Measurements from ENCODE around the gene TRAPPC2L. TPM values are rescaled to one million over a fixed set of nuclear protein-coding genes. Genes with fewer than 3 reads are reported as not detected.
A peak's percentile ranks its signal among the peaks of the same experiment; 100 is the strongest.

TRAPPC2L gene, protein sequence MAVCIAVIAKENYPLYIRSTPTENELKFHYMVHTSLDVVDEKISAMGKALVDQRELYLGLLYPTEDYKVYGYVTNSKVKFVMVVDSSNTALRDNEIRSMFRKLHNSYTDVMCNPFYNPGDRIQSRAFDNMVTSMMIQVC
- 64.0 TPM for polyA plus RNA-seq (2013, experiment 1 of 2; ENCODE audit: insufficient read length)
- polyA plus RNA-seq (2013, experiment 2 of 2; ENCODE audit: insufficient read length), result 40.3 TPM

DNA sequence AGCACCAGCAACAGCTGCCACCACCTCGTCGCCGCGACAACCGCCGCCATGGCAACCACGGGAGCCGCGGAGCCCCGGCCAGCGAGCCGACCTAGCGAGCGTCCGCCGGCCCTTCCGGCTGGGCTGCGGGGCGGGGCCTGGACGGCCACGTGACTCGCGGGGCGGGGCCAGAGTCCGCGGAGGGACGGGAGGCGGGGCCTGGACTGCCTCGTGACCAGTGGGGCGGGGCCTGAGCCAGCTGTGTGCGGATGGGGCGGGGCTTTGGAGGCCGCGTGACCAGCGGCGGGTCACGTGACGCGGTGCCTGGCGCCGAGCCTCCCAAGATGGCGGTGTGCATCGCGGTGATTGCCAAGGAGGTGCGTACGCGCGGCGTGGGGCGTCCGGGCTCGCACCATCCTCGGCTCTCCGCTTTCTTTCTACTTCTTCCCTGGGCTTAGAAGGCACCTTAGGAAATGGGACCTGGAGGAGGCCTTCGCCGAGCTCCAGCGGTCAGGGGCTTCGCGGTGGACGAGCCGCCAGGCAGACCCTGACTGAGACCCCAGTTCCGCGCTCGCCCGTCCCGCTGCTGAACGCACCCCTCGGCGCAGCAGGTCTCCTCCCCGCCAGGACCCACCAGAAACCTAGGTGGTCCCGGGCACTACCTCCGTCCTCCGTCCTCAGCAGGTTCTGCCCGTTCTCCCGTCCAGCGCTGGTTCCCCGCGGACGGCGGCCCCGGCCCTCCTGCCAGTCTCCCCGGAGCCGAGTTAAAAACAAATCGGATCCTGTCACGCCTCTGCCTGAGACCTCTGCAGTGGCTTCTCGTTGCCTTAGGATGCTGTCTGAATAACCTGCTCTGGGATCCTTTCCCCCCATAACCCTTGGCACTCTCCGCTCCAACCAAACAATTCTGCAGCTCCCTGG, at the start of gene TRAPPC2L, which contains the start of gene GALNS:
TRAPPC2L (plus strand) TSS at position 300 of the 900 bp plus-strand sequence; CDS start at position 324, 24 bp downstream.
GALNS (minus strand) TSS at position 120 of the 900 bp plus-strand sequence; CDS start at position 50, 70 bp downstream.
- DNase-seq, result peak; percentile 90

GRCh38 chr16:88807142-88807625, 49.7 kb upstream of the TRAPPC2L start:
- no peak for DNase-seq

DNA sequence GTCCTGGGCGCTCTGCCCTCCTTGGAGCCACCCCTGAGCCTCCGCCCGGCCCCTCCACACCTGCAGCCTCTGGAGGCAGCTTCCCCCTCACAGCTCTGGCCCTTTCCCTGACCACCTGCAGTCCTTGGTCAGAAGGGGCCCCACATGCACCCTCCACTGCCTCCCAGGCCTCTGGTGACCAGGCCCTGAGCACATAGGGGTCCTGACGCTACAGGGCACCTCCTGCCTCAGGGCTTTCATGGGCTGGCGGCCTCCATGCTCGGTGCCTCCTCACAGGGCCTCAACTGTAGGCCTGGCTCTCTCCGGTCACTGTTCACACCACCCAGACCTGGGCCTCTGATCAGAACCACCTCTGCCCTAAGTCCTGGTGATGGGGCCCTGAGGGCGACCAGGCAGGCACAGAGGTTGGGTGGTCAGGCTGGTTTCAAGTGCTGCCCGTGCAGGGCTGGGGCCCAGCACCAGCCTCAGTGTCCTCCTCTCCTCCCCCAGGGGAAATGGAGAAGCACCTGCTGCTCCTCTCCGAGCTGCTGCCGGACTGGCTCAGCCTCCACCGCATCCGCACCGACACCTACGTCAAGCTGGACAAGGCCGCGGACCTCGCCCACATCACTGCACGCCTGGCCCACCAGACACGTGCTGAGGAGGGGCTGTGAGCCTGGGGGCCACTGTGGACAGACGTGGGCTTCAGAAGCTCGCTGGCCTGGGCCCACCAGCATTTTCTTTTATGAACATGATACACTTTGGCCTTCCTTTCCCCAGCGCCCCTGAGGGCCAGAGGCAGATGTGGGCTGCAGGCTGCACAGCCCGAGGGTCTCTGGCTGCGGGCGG, 49.1 kb upstream of the TRAPPC2L start:
- DNase-seq, result no peak

DNA sequence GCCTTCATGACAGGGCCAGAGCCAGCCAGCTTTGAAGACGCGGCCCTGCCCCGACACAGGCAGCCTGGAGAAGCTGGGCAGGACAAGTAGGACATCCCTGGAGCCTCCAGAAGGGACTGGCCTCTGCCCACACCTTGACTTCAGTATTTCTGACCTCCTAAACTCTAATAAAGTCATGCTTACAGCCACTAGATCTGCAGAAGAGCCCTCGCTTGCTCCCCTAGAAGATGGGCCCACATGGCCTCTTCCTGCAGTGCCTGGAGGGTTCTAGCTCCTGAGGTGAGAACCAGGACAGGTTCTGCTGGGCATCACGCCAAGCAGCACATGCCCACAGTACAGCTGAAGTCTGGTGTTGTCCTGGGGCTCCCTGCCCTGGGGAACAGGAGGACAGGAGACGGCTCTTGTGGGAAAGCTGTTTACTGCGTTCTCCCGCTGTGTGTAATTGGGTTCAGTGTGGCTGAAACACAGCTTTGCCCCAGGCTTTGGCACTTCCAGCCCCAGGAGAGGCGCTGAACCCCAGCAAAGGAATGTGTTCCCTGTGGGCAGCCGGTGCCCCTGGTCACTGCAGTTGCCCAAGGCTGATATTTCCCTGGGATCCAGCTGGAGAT, 47.8 kb upstream of the TRAPPC2L start:
- DNase-seq, result no peak

GRCh38 chr16:88809676-88810165, 47.2 kb upstream of the TRAPPC2L start:
- no peak for DNase-seq

DNA sequence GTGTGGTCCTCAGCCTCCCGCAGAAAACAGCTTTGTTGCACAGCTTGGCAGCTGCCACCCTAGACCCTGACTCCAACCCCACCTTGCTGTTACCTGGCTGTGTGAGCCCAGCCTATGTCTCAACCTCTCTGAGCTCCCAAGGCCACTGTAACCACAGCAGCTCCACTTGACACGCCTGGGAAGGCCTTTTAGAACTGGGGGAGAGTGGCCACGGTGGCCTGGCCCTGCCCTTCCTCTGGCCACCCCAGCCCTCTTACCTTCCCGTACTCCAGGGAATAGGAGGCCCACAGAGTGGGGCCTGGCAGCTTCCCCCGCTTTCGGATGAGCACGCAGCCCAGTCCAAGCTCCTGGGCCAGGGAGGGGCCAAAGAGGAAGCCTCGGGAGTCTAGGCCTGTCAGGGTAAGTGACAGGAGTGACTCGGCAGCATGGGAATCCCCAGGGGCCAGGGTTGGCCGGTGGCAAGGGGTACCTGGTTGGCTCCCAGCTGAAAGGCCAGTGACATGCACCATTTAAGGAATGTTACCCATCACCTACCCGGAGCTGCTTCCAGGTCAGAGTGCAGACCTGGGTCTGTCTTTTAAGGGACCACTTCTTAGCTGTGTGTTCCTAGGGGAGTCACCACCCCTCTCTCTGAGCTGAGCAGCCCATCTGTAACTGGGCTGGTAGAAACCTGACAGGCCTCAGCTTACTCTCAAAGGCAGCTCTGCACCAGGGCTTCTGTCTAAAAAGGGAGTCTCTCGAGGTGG, 46.6 kb upstream of the TRAPPC2L start:
- DNase-seq, result peak; percentile 27

DNA sequence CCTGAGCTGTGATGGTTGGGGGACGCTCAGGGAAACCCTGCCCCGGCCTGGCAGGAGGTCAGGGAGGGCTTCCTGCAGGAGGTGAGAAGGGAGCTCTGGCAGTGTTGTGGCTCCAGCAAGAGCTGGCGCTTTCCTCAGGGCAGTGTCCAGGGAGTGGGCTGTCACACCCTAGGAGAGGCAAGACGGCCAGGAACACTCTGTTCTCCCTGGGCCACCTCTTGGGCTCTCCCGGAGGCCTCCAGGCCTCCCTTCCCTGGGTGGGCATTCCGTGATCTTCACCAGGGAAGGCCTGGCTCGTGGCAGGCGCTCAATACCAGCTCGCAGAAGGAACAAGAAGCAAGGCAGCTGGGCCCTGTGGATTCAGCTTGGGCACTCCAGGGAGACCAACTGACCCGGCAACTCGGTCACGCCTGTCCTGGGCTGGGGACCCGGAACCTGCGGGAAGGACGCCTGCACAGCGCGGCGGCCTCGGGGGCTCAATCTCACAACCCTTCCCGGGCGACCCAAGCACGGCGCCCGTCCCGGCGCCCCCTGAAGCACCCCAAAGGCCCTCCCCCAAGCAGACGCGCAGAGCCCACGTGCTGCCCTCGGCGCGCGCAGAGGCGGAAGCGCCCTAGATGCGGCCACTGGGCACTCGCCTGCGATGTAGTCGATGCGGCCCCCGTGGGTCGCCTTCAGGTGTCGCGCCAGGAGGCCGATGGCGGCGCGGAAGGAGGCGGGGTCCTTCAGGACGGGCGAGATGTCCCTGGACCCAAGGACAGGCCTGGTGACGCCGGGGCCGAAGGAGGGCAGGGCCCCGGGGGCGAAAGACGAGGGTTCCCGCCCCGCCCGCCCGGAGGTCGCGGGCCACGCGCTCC, 45.8 kb upstream of the TRAPPC2L start:
- DNase-seq, result peak; percentile 82

DNA sequence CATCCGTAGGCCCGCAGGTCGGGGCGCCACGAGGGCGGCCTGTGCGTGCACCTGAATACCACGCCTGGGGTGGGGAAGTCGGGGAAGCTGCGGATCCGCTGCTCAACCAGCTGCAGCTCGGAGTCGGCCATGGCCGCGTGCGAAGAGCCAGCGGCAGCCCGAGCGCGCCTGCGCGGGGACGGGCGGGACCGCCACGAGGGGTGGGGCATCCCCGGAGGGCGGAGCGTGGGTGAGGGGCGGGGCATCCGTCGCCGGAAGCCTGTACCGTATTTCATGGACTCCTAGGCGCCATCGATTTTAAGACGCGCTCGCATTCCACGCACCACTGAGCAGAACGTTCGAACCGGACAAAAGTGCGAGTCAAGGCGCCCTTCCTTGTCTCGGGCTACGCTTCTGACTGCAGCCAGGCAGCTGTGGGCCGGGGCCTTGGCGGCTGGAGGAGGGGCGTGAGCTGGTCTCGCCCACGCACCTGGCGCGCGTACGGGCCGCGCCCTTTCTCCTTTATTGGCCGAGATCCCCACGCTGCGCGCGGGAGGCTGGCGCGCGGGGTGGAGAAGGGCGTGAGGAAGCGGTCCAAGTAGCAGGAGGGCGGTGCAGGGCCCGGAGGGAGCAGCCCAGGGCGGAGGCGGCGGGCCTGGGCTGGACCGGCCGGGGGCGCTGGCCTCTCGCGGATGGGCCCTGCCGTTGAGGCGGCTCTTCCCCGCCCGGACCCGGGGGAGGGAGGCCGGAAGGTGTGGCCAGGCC, 45.0 kb upstream of the TRAPPC2L start, which contains the start of gene APRT:
APRT (minus strand) TSS at position 160 of the 744 bp plus-strand sequence; CDS start at position 131, 29 bp downstream.
- DNase-seq, result peak; percentile 87

GRCh38 chr16:88812513-88813268, 44.2 kb upstream of the TRAPPC2L start:
- peak; percentile 33 for DNase-seq

DNA sequence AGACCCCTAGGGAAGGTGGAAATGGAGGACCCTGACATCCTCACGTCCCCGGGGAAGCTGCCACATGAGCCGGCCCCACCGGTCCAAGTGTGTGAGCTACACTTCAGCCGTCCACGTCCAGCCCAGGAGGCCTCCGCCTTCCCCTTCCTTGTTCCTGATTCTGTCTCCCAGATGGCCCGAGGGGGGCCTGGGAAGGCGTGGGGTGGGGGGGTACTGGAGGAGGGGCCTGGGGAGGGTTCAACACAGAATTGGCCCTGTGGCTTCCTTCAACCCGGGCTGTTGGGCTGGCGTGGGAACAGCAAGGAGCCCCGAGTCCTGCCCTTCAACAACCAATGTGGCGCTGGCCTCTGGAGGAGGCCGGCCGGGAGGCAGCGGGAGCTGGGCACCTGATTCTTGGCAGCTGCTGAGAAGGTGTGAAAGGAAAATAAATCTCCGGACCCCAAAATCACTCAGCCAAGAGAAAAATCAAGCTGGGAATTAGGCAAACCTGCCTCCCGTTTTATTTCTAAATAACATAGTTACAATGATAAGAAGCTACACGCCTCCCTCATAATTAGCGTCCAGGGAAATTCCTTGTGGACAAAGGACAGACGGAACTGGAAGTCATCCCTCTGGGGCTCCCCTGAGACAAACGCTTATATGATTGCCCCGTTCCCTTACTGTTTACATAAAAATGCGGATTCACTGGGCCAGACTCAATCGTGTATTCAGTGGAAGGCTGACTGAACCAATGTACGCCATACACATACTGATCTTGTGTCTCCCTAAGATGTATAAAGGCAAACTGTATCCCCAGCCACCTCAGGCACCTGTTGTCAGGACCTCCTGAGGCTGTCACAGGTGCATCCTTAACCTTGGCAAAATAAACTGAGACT, 43.4 kb upstream of the TRAPPC2L start:
- DNase-seq, result no peak

DNA sequence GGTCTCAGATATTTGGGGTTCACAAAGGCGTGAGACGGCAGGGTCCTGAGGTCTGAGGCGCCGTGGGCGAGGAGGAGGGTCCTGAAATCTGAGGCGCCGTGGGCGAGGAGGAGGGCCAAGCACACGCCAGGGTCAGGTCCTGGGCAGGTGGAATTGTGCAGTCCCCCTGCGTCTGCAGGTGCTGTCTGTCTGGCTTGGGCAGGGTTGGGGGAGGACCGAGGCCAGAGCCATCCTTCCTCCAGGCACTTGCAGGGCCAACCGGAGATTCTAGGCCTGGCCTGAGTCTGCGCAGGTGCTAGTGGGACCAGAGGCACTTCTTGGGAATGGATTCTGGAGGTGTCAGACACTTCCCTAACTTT, 42.8 kb upstream of the TRAPPC2L start:
- DNase-seq, result no peak

DNA sequence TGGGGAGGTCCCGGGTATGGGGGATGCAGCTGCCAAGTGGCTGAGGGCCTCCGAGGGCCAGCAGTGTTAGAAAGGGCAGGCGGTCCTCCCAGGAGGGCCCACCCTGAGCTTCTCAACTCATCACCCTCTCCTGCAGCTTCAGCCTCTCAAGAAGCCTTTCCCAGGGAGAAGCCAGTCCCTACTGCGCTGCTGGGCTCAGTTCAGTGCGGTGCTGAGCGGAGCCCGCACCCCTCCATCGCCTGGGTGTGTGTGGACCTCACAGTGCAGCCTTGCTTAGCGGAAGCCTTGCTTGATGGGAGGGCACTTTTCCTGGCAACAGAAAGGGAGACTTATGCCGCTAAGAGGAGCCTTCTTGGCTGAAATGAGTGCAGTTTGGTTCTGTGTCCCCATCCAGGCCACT, 41.7 kb upstream of the TRAPPC2L start:
- DNase-seq, result no peak

DNA sequence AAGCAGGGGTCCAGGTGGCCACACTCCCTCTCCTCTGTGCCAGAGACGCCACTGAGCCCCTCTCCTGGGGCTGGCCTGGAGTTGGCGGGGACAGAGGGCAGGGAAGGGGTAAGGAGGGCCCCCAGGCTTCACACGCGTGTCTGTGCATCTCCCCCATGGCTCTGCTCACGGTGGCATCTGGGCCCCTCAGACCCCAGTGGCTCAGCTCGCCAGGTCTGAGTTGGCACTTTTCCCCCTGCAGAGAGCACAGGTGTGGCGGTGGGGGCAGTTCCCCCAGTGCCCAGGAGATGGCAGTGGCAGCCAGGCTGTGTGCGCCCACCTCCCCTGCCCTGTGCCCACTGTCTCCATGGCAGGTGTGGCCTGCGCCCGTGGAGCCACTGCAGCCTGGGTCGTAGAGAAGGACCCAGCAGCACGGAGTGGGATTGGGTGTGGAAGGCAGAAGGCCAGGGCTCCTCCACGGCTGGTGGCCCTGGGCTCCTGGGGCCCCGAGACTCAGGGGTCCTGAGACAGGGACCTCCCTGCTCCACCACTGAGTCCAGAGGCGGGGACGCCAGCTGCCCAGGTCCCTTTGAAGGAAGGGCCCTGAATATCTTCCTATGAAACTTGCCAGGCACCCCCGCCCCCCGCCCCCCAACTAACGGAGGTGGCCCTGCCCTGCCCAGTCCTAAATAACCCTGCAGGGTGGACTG, 40.9 kb upstream of the TRAPPC2L start:
- peak; percentile 9 for DNase-seq

- no peak for DNase-seq
These were observed 40.0 kb upstream of the TRAPPC2L start for GRCh38 chr16:88816736-88817535.

DNA sequence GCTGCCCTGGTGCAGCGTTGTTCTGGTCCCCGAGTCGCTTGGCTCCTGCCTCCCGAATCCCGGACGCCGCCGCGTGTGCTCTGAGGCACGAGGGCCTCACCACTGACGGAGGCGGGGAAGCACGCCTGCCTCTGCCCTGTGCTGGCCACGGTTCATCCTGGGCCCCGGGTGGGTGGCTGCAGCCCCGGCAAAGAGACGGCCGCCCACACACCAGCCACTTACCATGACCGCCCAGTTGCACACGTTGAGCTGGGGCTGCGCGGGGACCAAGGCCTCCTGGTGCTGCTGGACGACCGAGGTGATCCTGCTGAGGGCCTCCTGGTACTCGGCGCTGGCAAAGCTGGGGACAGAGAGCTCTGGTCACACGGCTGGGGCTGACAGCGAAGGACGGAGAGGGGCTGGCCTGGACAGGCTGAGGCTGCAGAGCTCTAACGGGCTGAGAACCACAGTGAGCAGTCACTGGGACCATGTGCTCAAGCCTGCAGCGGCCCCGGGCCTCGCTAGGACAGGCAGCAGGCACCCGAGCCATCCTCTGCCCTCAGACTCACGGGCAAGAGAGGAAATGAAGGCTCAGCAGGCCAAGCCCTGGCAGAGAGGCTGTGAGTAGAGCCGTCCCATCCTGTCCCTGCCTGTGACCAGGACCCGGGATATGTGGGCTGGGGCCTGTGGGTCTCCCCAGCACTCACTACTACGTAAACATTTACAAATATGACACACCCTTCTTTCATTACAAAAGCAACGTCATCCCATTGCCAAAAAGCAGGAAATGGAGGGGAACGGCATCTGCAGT, 38.9 kb upstream of the TRAPPC2L start:
- DNase-seq, result peak; percentile 42

Data from fibroblast of skin of back (primary cell).